AG09309 (cell line): ENCODE data around the gene PLEKHM3.

Source experiments
- DNase-seq: peaks from one replicate; pipeline ENCODE4 v3.0.0-alpha.2; 2010; ENCODE audit warnings: low read depth
- H3K4me3 ChIP-seq: 2 replicates; pipeline ENCODE4 v1.5.1; 2011; ENCODE audit warnings: mild to moderate bottlenecking, low read depth, low read length, moderate library complexity; ENCODE audit not compliant: control insufficient read depth
- TF ChIP-seq, protein P1 (sequence below): IDR thresholded peaks from 2 replicates; pipeline ENCODE4 v1.5.1; 2011; ENCODE audit warnings: mild to moderate bottlenecking, low read depth, low read length, inconsistent platforms; ENCODE audit not compliant: insufficient read depth, control insufficient read depth; ENCODE audit errors: missing control alignments

The PLEKHM3 gene

GRCh38 chr2:207861789-207862188 lies 163.5 kb downstream of the PLEKHM3 start:
- no peak overlapping the region for H3K4me3 ChIP-seq
- DNase-seq, result no peak
- TF ChIP-seq, protein P1, sequence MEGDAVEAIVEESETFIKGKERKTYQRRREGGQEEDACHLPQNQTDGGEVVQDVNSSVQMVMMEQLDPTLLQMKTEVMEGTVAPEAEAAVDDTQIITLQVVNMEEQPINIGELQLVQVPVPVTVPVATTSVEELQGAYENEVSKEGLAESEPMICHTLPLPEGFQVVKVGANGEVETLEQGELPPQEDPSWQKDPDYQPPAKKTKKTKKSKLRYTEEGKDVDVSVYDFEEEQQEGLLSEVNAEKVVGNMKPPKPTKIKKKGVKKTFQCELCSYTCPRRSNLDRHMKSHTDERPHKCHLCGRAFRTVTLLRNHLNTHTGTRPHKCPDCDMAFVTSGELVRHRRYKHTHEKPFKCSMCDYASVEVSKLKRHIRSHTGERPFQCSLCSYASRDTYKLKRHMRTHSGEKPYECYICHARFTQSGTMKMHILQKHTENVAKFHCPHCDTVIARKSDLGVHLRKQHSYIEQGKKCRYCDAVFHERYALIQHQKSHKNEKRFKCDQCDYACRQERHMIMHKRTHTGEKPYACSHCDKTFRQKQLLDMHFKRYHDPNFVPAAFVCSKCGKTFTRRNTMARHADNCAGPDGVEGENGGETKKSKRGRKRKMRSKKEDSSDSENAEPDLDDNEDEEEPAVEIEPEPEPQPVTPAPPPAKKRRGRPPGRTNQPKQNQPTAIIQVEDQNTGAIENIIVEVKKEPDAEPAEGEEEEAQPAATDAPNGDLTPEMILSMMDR, result no peak

- H3K4me3 ChIP-seq, result no peak overlapping the region
- no peak for DNase-seq
- TF ChIP-seq, protein P1, result no peak
Measured at GRCh38 chr2:207860685-207861084, 164.6 kb downstream of the PLEKHM3 start.

- no peak overlapping the region for H3K4me3 ChIP-seq
- TF ChIP-seq, protein P1, result no peak
- DNase-seq, result no peak
Measured at GRCh38 chr2:207855591-207855990, 169.7 kb downstream of the PLEKHM3 start.

DNA sequence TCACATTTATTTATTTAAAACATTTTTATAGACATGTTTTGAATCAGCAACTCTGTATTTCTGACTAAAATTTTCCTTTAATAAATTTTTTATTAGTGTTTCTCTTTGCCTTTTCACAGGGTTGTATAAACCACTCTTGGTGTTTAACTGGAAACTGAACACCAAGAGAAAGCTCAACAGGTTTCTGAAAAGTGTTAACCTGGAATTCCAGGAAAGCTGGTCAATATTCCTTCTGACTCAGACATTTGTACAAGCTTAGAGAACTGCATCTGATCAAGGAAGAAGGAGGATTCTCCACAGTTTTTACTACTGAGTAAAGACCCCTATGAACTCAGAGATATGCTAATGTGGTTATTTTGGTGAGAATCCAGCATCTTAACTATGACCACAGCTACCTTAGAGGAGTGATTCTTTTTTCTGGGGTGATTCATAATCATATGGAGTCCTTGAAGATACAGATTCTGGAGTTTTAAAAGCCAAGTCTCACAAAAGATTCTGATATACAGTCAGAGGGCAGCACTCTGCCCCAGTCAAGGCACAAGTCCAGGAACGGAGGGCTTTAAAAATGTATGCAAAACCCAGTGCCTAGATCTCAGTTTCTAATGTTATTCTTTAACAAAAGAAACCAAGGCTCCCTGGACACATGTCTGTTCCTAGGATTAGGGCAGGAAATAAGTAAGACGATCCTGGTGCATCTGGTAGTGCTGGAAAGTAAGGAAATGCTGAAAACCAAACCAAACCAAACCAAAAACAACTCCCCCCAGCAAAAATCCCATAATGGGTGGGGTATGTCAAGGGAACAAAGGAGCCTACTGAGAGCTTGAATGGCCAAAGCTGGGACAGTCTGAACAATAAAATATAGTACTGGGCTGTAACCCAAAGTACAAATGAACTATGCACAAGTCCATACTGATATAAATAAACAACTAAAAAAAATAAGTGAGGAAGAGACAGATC lies 170.6 kb downstream of the PLEKHM3 start:
- no peak for DNase-seq
- TF ChIP-seq, protein P1, result no peak
- H3K4me3 ChIP-seq, result no peak overlapping the region

GRCh38 chr2:207852791-207853190 lies 172.5 kb downstream of the PLEKHM3 start:
- no peak for DNase-seq
- TF ChIP-seq, protein P1, result no peak
- no peak overlapping the region for H3K4me3 ChIP-seq

- DNase-seq, result no peak
- TF ChIP-seq, protein P1, result no peak
Measured at GRCh38 chr2:207849443-207849842, 175.9 kb downstream of the PLEKHM3 start.

More at GRCh38 chr2:207849443-207849842, 175.9 kb downstream of the PLEKHM3 start:
- H3K4me3 ChIP-seq, result no peak overlapping the region
